GM19043 (cell line): Measurements from ENCODE around the gene VKORC1.
A peak's percentile ranks its signal among the peaks of the same experiment; 100 is the strongest.

Source experiments
- ATAC-seq: cut with Tn5 transposase; IDR thresholded peaks from one replicate; pipeline ENCODE4 v1.9.1; 2021; ENCODE audit warnings: low read depth; ENCODE audit not compliant: unreplicated experiment

Gene VKORC1

GRCh38 chr16:31083981-31084380, 10.6 kb downstream of the VKORC1 start:
- ATAC-seq = no peak

- ATAC-seq = no peak
Measured at GRCh38 chr16:31083556-31083955, 11.0 kb downstream of the VKORC1 start.

- no peak for ATAC-seq
Measured at GRCh38 chr16:31083081-31083480, 11.5 kb downstream of the VKORC1 start.

GRCh38 chr16:31082368-31083045, 12.1 kb downstream of the VKORC1 start:
- ATAC-seq = no peak

- no peak for ATAC-seq
Measured at GRCh38 chr16:31081428-31082351, 12.9 kb downstream of the VKORC1 start.

- no peak for ATAC-seq
Measured at GRCh38 chr16:31080756-31081419, 13.7 kb downstream of the VKORC1 start.

GRCh38 chr16:31080035-31080629, 14.5 kb downstream of the VKORC1 start:
- no peak for ATAC-seq

DNA sequence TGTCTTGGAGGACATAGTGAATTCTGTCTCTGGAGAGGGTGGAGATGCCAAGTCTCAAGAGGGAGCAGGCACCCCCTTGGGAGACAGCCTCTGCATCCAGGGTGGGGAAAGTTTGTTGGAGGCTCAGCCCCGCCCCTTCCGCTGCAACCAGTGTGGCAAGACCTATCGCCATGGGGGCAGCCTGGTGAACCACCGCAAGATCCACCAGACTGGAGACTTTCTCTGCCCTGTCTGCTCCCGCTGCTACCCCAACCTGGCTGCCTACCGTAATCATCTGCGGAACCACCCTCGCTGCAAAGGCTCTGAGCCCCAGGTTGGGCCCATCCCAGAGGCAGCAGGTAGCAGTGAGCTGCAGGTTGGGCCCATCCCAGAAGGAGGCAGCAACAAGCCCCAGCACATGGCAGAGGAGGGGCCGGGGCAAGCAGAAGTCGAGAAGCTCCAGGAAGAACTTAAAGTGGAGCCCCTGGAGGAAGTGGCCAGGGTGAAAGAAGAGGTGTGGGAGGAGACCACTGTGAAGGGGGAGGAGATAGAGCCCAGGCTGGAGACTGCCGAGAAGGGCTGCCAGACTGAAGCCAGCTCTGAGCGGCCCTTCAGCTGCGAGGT, 15.2 kb downstream of the VKORC1 start:
- no peak for ATAC-seq

DNA sequence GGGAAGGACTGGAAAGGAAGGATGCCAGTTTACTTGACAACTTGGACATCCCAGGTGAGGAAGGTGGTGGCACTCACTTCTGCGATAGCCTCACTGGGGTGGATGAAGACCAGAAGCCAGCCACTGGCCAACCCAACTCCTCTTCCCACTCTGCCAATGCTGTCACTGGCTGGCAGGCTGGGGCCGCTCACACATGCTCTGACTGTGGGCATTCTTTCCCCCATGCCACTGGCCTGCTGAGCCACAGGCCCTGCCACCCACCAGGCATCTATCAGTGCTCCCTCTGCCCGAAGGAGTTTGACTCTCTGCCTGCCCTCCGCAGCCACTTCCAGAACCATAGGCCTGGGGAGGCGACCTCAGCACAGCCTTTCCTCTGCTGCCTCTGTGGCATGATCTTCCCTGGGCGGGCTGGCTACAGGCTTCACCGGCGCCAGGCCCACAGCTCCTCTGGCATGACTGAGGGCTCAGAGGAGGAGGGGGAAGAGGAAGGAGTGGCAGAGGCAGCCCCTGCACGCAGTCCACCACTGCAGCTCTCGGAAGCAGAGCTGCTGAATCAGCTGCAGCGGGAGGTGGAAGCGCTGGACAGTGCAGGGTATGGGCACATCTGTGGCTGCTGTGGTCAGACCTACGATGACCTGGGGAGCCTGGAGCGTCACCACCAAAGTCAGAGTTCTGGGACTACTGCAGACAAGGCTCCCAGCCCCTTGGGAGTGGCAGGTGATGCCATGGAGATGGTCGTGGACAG, 15.8 kb downstream of the VKORC1 start:
- ATAC-seq = no peak

DNA sequence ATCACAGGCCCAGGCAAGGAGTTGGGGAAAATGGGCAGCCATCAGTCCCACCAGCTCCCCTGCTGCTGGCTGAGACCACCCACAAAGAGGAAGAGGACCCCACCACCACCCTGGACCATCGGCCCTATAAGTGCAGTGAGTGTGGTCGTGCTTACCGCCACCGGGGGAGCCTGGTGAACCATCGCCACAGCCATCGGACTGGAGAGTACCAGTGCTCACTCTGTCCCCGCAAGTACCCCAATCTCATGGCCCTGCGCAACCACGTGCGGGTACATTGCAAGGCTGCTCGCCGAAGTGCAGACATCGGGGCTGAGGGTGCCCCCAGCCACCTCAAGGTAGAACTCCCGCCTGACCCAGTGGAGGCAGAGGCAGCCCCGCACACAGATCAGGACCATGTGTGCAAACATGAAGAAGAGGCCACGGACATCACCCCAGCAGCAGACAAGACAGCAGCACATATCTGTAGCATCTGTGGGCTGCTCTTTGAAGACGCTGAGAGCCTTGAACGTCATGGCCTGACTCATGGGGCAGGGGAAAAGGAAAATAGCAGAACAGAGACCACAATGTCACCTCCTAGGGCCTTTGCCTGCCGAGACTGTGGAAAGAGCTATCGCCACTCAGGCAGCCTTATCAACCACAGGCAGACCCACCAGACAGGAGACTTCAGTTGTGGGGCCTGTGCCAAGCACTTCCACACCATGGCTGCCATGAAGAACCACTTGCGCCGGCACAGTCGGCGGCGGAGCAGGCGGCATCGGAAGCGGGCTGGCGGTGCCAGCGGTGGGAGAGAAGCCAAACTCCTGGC, 16.8 kb downstream of the VKORC1 start:
- ATAC-seq = no peak

DNA sequence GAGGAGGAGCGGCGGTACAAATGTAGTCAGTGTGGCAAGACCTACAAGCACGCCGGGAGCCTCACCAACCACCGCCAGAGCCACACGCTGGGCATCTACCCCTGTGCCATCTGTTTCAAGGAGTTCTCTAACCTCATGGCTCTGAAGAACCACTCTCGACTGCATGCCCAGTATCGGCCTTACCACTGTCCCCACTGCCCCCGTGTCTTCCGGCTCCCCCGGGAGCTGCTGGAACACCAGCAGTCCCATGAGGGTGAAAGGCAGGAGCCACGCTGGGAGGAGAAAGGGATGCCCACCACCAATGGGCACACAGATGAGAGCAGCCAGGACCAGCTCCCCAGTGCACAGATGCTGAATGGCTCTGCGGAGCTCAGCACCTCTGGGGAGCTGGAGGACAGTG, 17.6 kb downstream of the VKORC1 start:
- ATAC-seq = no peak

GRCh38 chr16:31076319-31076718, 18.3 kb downstream of the VKORC1 start:
- ATAC-seq = no peak

DNA sequence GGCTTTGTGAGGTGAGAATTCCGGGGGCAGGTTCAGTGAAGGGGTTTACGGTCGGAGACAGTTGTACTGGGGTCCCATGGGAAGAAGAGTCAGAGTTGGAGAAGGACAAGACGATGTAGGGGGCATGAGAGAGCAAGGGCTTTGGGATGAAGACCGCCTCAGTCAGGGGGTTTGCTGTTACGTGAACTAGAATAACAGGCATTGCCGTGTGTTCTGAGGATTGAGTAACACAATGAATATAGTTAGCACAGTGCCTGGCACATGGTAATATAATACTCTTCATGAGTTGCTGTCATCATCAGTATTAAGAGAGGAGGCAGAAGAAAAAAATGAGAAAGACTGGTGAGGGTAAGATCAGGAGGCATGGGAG, 19.8 kb downstream of the VKORC1 start:
- ATAC-seq = no peak

GRCh38 chr16:31073970-31074813, 20.4 kb downstream of the VKORC1 start, which contains the start of the genes ZNF646 and ZNF668:
TSS of gene ZNF646 (plus strand) at chr16:31074422. CDS start at chr16:31076325, 1,903 bp downstream.
TSS of gene ZNF668 (minus strand) at chr16:31074240. CDS start at chr16:31064459, 9,781 bp downstream.
- ATAC-seq = peak; percentile 58

DNA sequence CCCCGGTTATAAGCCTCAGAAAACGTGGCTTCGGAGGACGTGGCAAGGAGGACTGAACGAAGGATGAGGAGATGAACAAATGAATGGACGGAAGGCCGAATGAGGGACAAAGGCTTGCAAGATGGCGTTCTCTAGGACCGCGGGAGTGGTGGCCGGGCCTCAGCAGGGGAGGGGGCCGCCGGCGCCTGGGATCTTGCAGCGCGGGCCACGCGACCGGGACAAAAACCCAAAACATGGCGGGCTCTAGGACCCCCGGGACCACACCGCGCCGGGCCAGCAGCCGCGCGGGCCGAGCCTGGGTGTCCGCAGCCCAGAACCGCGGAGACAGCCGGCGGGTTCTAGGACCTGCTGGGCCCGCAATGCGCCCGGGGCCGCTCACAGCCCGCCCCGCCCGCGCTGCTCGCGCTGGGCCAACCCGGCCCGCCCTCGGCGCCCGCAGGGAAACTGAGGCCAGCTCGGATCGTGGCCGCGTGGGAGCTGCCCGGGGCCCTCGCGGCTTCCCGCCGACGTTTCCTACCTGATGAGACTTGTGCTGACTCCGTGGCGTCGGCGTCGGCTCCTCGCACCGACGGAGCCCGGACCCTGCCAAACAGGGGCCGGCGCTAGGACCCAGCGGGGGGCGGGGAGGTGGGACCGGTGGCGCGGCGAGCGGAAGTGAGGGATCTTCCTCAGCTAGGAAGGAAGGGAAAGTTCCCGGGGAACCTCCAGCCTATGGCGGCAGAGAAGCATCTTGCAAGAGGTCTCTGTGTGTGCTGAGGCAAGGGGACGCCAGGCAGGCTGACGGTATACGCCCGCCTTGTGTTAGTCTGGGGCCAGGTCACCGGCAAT, 21.2 kb downstream of the VKORC1 start:
- peak; percentile 42 for ATAC-seq

GRCh38 chr16:31072540-31073141, 22.0 kb downstream of the VKORC1 start:
- ATAC-seq = no peak

- no peak for ATAC-seq
Measured at GRCh38 chr16:31071861-31072260, 22.7 kb downstream of the VKORC1 start.
